GM11168 (cell line): ENCODE results near the gene TMEM121.
"Not testable (repeated sequence)": the region's sequence is repeated elsewhere in the genome, so short reads cannot be mapped to it uniquely, and the experiment has no call there.

Experiments
- in situ Hi-C: fragments of 300-500 bp; cut with MboI; formaldehyde crosslinking; loops from one replicate; pipeline ENCODE4 v1.12.0; 2022; ENCODE audit warnings: low sequenced_read_pairs; ENCODE audit not compliant: unreplicated experiment

TMEM121 gene

GRCh38 chr14:105537580-105538474 is 11.4 kb downstream of the TMEM121 start:
- in situ Hi-C loops, result loop anchor here (25.0 kb wide), 1 partner anchor 449 kb away; no protein-coding TSS in a partner anchor

GRCh38 chr14:105538481-105539049 is 12.2 kb downstream of the TMEM121 start:
- in situ Hi-C loops, result loop anchor here (25.0 kb wide), 1 partner anchor 449 kb away; no protein-coding TSS in a partner anchor

GRCh38 chr14:105540811-105541210 is 14.4 kb downstream of the TMEM121 start:
- in situ Hi-C loops, result loop anchor here (25.0 kb wide), 1 partner anchor 446 kb away; no protein-coding TSS in a partner anchor

- in situ Hi-C loops, result loop anchor here (25.0 kb wide), 1 partner anchor 446 kb away; no protein-coding TSS in a partner anchor
Measured at GRCh38 chr14:105541218-105541875, 15.0 kb downstream of the TMEM121 start.

- in situ Hi-C loops, result loop anchor here (25.0 kb wide), 1 partner anchor 442 kb away; no protein-coding TSS in a partner anchor
Measured at GRCh38 chr14:105545676-105546075, 19.3 kb downstream of the TMEM121 start.

GRCh38 chr14:105546410-105546809 is 20.0 kb downstream of the TMEM121 start:
- in situ Hi-C loops, result loop anchor here (25.0 kb wide), 1 partner anchor 441 kb away; no protein-coding TSS in a partner anchor

GRCh38 chr14:105547072-105547471 is 20.7 kb downstream of the TMEM121 start:
- in situ Hi-C loops, result loop anchor here (25.0 kb wide), 1 partner anchor 440 kb away; no protein-coding TSS in a partner anchor

- in situ Hi-C loops, result loop anchor here (25.0 kb wide), 1 partner anchor 440 kb away; no protein-coding TSS in a partner anchor
Measured at GRCh38 chr14:105547741-105548169, 21.4 kb downstream of the TMEM121 start.

GRCh38 chr14:105549481-105549880 is 23.1 kb downstream of the TMEM121 start:
- in situ Hi-C loops, result loop anchor here (25.0 kb wide), 1 partner anchor 438 kb away; no protein-coding TSS in a partner anchor

- in situ Hi-C loops, result loop anchor here (10.0 kb wide), 2 partner anchors 791 to 821 kb away; no protein-coding TSS in a partner anchor
Measured at GRCh38 chr14:105554022-105554421, 27.6 kb downstream of the TMEM121 start.

- in situ Hi-C loops, result loop anchor here (10.0 kb wide), 2 partner anchors 790 to 820 kb away; no protein-coding TSS in a partner anchor
Measured at GRCh38 chr14:105554523-105554922, 28.1 kb downstream of the TMEM121 start.

- in situ Hi-C loops, result loop anchor here (10.0 kb wide), 2 partner anchors 787 to 817 kb away; no protein-coding TSS in a partner anchor
Measured at GRCh38 chr14:105557671-105558070, 31.3 kb downstream of the TMEM121 start.

GRCh38 chr14:105558449-105559154 is 32.2 kb downstream of the TMEM121 start:
- in situ Hi-C loops, result loop anchor here (10.0 kb wide), 2 partner anchors 786 to 816 kb away; no protein-coding TSS in a partner anchor

GRCh38 chr14:105559384-105560047 is 33.1 kb downstream of the TMEM121 start:
- in situ Hi-C loops, result loop anchor here (10.0 kb wide), 2 partner anchors 785 to 815 kb away; no protein-coding TSS in a partner anchor

- in situ Hi-C loops, result not testable (repeated sequence)
Measured at GRCh38 chr14:105560048-105560669, 33.8 kb downstream of the TMEM121 start.

GRCh38 chr14:105561345-105561744 is 35.0 kb downstream of the TMEM121 start:
- in situ Hi-C loops, result not testable (repeated sequence)

- in situ Hi-C loops, result no loop called here
Measured at GRCh38 chr14:105562713-105563346, 36.4 kb downstream of the TMEM121 start.

GRCh38 chr14:105563347-105563737 is 37.0 kb downstream of the TMEM121 start:
- in situ Hi-C loops, result no loop called here
